Prostate gland (tissue), 2 donors: Measurements from ENCODE around the gene RIPPLY2.
"Not testable (repeated sequence)": the region's sequence is repeated elsewhere in the genome, so short reads cannot be mapped to it uniquely, and the experiment has no call there.

Source experiments
- POLR2A ChIP-seq: fragments of 450-650 bp; IDR thresholded peaks from one replicate; pipeline ENCODE4 v1.6.1; 2016; ENCODE audit warnings: antibody characterized with exemption, mild to moderate bottlenecking
- POLR2AphosphoS5 ChIP-seq: sonication (generic); formaldehyde crosslinking; IDR thresholded peaks from one replicate; pipeline ENCODE4 v1.6.1; 2017; ENCODE audit warnings: antibody characterized with exemption
- TF ChIP-seq, protein P1 (sequence below), 4 experiments: fragments of 200-600 bp in 2 of 4; fragments of 450-650 bp in 2 of 4; sonication (generic) in 2 of 4; IDR thresholded peaks; 1 replicate in 3 of 4; 2 replicates in 1 of 4; pipeline ENCODE4 v1.5.1; 2016 to 2019; ENCODE audit warnings: antibody characterized with exemption in 4 of 4, mild to moderate bottlenecking in 2 of 4, moderate library complexity in 2 of 4

DNA sequence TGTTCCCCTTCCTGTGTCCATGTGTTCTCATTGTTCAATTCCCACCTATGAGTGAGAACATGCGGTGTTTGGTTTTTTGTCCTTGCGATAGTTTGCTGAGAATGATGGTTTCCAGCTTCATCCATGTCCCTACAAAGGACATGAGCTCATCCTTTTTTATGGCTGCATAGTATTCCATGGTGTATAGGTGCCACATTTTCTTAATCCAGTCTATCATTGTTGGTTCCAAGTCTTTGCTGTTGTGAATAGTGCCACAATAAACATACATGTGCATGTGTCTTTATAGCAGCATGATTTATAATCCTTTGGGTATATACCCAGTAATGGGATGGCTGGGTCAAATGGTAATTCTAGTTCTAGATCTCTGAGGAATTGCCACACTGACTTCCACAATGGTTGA, 43.9 kb downstream of the RIPPLY2 start:
- TF ChIP-seq, protein P1, sequence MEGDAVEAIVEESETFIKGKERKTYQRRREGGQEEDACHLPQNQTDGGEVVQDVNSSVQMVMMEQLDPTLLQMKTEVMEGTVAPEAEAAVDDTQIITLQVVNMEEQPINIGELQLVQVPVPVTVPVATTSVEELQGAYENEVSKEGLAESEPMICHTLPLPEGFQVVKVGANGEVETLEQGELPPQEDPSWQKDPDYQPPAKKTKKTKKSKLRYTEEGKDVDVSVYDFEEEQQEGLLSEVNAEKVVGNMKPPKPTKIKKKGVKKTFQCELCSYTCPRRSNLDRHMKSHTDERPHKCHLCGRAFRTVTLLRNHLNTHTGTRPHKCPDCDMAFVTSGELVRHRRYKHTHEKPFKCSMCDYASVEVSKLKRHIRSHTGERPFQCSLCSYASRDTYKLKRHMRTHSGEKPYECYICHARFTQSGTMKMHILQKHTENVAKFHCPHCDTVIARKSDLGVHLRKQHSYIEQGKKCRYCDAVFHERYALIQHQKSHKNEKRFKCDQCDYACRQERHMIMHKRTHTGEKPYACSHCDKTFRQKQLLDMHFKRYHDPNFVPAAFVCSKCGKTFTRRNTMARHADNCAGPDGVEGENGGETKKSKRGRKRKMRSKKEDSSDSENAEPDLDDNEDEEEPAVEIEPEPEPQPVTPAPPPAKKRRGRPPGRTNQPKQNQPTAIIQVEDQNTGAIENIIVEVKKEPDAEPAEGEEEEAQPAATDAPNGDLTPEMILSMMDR (IDR thresholded peaks at IDR 0.05) = not testable (repeated sequence)
- TF ChIP-seq POLR2AphosphoS5, POLR2A: not testable (repeated sequence)
